HCT116 (cell line): Measurements from ENCODE around the gene LIMS3.
"Not testable (repeated sequence)": the region's sequence is repeated elsewhere in the genome, so short reads cannot be mapped to it uniquely, and the experiment has no call there.

ENCODE experiments used
- CEBPB ChIP-seq: IDR thresholded peaks from 2 replicates; pipeline ENCODE4 v1.6.1; 2012; ENCODE audit warnings: low read depth
- EZH2 ChIP-seq: fragments of 200-600 bp; sonication (generic); IDR thresholded peaks from 2 replicates; pipeline ENCODE4 v1.6.1; 2017; ENCODE audit warnings: antibody characterized with exemption, mixed run types
- JUND ChIP-seq: IDR thresholded peaks from 2 replicates; pipeline ENCODE4 v1.6.1; 2012
- POLR2A ChIP-seq: IDR thresholded peaks from 2 replicates; pipeline ENCODE4 v1.7.0; 2011; ENCODE audit warnings: borderline replicate concordance; ENCODE audit not compliant: insufficient read depth, insufficient read length; ENCODE audit errors: extremely low read depth
- POLR2AphosphoS5 ChIP-seq: IDR thresholded peaks from 2 replicates; pipeline ENCODE4 v1.6.1; 2011; ENCODE audit warnings: mild to moderate bottlenecking, low read depth, low read length, moderate library complexity
- TF ChIP-seq, protein P1 (sequence below), 3 experiments: fragments of 200-600 bp in 1 of 3; sonication (generic) in 1 of 3; IDR thresholded peaks in 2 of 3; conservative IDR thresholded peaks in 1 of 3; 2 replicates each; pipeline ENCODE4 v1.5.1; 2012 to 2017; ENCODE audit warnings: low read depth in 2 of 3, low read length in 2 of 3, antibody characterized with exemption in 1 of 3, borderline replicate concordance in 1 of 3, control low read depth in 1 of 3, mild to moderate bottlenecking in 1 of 3, mixed read lengths in 1 of 3, mixed run types in 1 of 3, moderate library complexity in 1 of 3; ENCODE audit not compliant: insufficient read depth in 1 of 3
- TF ChIP-seq, protein P2 (sequence below): IDR thresholded peaks from 2 replicates; pipeline ENCODE4 v1.6.1; 2012; ENCODE audit warnings: low read depth

DNA sequence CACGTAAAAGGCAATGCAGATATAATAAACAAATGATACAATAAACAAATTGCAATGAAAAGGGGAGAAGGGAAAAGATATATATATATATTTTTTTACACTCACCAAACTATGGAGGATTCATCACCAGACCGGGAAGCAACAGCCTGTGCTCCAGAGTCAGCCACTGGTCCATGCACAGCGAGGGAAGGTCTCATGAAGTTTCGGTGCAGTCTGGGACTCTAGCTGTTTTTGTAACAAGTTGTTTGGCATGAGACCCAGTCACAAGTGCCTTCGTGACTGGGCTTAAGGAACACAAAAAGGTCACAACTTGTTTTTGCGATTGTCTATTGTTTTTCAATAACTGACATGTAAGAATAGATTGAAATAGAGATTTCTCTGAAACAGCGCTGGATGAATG lies 4.8 kb upstream of the LIMS3 start:
- TF ChIP-seq POLR2A, POLR2AphosphoS5, EZH2, CEBPB, JUND: not testable (repeated sequence)
- TF ChIP-seq, protein P1, sequence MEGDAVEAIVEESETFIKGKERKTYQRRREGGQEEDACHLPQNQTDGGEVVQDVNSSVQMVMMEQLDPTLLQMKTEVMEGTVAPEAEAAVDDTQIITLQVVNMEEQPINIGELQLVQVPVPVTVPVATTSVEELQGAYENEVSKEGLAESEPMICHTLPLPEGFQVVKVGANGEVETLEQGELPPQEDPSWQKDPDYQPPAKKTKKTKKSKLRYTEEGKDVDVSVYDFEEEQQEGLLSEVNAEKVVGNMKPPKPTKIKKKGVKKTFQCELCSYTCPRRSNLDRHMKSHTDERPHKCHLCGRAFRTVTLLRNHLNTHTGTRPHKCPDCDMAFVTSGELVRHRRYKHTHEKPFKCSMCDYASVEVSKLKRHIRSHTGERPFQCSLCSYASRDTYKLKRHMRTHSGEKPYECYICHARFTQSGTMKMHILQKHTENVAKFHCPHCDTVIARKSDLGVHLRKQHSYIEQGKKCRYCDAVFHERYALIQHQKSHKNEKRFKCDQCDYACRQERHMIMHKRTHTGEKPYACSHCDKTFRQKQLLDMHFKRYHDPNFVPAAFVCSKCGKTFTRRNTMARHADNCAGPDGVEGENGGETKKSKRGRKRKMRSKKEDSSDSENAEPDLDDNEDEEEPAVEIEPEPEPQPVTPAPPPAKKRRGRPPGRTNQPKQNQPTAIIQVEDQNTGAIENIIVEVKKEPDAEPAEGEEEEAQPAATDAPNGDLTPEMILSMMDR (IDR thresholded peaks at IDR 0.05 in 2 of 3, conservative IDR thresholded peaks at IDR 0.05 in 1 of 3; ENCODE audit: borderline replicate concordance in 1 of 3, insufficient read depth in 1 of 3, low read depth in 2 of 3, low read length in 2 of 3), result not testable (repeated sequence)
- TF ChIP-seq, protein P2, sequence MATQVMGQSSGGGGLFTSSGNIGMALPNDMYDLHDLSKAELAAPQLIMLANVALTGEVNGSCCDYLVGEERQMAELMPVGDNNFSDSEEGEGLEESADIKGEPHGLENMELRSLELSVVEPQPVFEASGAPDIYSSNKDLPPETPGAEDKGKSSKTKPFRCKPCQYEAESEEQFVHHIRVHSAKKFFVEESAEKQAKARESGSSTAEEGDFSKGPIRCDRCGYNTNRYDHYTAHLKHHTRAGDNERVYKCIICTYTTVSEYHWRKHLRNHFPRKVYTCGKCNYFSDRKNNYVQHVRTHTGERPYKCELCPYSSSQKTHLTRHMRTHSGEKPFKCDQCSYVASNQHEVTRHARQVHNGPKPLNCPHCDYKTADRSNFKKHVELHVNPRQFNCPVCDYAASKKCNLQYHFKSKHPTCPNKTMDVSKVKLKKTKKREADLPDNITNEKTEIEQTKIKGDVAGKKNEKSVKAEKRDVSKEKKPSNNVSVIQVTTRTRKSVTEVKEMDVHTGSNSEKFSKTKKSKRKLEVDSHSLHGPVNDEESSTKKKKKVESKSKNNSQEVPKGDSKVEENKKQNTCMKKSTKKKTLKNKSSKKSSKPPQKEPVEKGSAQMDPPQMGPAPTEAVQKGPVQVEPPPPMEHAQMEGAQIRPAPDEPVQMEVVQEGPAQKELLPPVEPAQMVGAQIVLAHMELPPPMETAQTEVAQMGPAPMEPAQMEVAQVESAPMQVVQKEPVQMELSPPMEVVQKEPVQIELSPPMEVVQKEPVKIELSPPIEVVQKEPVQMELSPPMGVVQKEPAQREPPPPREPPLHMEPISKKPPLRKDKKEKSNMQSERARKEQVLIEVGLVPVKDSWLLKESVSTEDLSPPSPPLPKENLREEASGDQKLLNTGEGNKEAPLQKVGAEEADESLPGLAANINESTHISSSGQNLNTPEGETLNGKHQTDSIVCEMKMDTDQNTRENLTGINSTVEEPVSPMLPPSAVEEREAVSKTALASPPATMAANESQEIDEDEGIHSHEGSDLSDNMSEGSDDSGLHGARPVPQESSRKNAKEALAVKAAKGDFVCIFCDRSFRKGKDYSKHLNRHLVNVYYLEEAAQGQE, result not testable (repeated sequence)
